Stomach (tissue), 4 donors: ENCODE measurements around the gene CDH23.

Experiments
- CTCF ChIP-seq, 7 experiments: fragments of 450-650 bp in 4 of 7; fragments of 200-600 bp in 3 of 7; sonication (generic) in 3 of 7; IDR thresholded peaks; one replicate each; pipeline ENCODE4 v1.5.1; 2016 to 2019; ENCODE audit warnings: antibody characterized with exemption in 7 of 7, control low read depth in 2 of 7, mild to moderate bottlenecking in 1 of 7
- EP300 ChIP-seq: sonication (generic); formaldehyde crosslinking; IDR thresholded peaks from one replicate; pipeline ENCODE4 v1.6.1; 2017; ENCODE audit warnings: antibody characterized with exemption
- POLR2A ChIP-seq, 4 donors: fragments of 450-650 bp; IDR thresholded peaks; one replicate each; pipeline ENCODE4 v1.6.1; 2016; ENCODE audit warnings: antibody characterized with exemption in 4 of 4, control low read depth in 2 of 4, mild to moderate bottlenecking in 1 of 4, moderate library complexity in 1 of 4
- POLR2AphosphoS5 ChIP-seq, 3 donors: sonication (generic); formaldehyde crosslinking; IDR thresholded peaks; one replicate each; pipeline ENCODE4 v1.6.1; 2016; ENCODE audit warnings: antibody characterized with exemption in 3 of 3

DNA sequence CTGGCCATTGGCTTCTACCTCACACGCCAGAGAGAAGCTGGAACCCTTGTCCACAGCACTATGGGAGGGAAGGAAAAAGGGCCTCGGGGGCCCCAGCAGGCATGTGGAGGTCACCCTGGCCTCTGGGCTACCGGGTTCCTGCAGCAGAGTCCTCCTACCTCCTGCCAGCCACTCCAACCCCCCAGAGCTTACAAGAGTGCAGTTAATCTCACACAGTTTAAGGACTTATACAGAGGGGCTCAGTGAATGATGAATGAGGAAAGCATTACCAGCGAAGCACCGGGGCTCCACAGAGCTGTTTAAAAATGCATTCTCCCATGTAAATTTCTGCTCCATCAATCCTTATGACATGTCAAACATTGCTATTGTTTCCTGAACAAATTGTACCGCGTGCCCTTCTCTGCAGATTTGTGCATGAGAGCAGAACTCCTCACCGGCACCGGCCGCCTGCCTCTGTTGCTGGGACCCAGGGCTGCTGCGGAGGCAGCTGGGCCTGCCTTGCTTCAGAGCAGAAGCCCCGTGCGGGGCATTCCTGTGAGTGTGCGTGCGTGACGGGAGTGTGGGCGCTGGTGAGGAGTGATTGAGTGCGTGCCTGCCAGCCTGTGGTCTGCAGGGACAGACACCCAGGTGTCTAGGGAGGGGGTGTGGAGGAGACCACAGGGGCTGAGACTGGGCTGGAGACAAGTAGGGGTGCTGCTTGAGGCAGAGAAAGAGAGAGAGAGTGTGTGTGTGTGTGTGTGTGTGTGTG, 270.1 kb downstream of the CDH23 start:
- TF ChIP-seq POLR2AphosphoS5 (IDR thresholded peaks at IDR 0.05), result no peak
- TF ChIP-seq POLR2A (IDR thresholded peaks at IDR 0.05), result no peak
- no peak for TF ChIP-seq EP300
- no peak for TF ChIP-seq CTCF (IDR thresholded peaks at IDR 0.05)
